ENCODE results near the gene PRPSAP2. TPM values are rescaled to one million over a fixed set of nuclear protein-coding genes. Genes with fewer than 3 reads are reported as not detected.
"Not testable (repeated sequence)": the region's sequence is repeated elsewhere in the genome, so short reads cannot be mapped to it uniquely, and the experiment has no call there.

The PRPSAP2 gene
- total and polyA plus RNA-seq, 12 donors, result 13.9 to 56.9 (median 31.1) TPM

- WGBS, 4 donors, result 77 to 81% (median 81%) methylated on average over 9 of the region's 9 CpGs
- H3K9me3 ChIP-seq (replicated peaks in 1 of 3), result no peaks in the 10 kb centered on the region
- no peak overlapping the region for H3K4me3 ChIP-seq
- TF ChIP-seq CTCF (IDR thresholded peaks at IDR 0.05) (no peak), POLR2A (IDR thresholded peaks at IDR 0.05) (no peak)
- peak overlapping the region in 3 of 5 donors; percentile 34 to 57 (median 41) for H3K27ac ChIP-seq
- DNase-seq, result peak in 1 of 7 donors; percentile 8
- H3K4me1 ChIP-seq (replicated peaks in 1 of 2), result peaks cover 18 to 30% of the 10 kb centered on the region in 2 donors
- no peaks in the 10 kb centered on the region for H3K27me3 ChIP-seq
- intact Hi-C loops (cut with DNase I), result no loop called here
- H3K36me3 ChIP-seq (replicated peaks in 1 of 2), result no peaks in the 10 kb centered on the region
Measured at GRCh38 chr17:18860161-18860972, 2.4 kb downstream of the PRPSAP2 start.

- Histone ChIP-seq H3K27ac (no peak overlapping the region), H3K9me3 (replicated peaks in 1 of 3) (no peaks in the 10 kb centered on the region), H3K4me3 (no peak overlapping the region), H3K27me3 (no peaks in the 10 kb centered on the region), H3K4me1 (replicated peaks in 1 of 2) (peaks cover 12 to 21% of the 10 kb centered on the region in 2 donors), H3K36me3 (replicated peaks in 1 of 2) (peaks cover 0 to 10% of the 10 kb centered on the region in 2 donors)
- WGBS, 4 donors, result 91 to 98% (median 91%) methylated on average over 4 to 5 of the region's 5 CpGs; no CpG with 5 or more reads in 1 of the 4 donors
- intact Hi-C loops (cut with DNase I), result no loop called here
- no peak for DNase-seq
- TF ChIP-seq POLR2A (IDR thresholded peaks at IDR 0.05) (no peak), CTCF (IDR thresholded peaks at IDR 0.05) (no peak)
Measured at GRCh38 chr17:18862011-18862410, 4.1 kb downstream of the PRPSAP2 start.

GRCh38 chr17:18864996-18865395 lies 7.1 kb downstream of the PRPSAP2 start:
- peaks cover 0 to 31% of the 10 kb centered on the region in 2 donors for H3K36me3 ChIP-seq (replicated peaks in 1 of 2)
- WGBS, 4 donors, result 48 to 66% (median 62%) methylated on average over 5 of the region's 5 CpGs

GRCh38 chr17:18866866-18867813 lies 9.2 kb downstream of the PRPSAP2 start:
- DNase-seq, result no peak
- no peaks in the 10 kb centered on the region for H3K27me3 ChIP-seq
- H3K4me1 ChIP-seq (replicated peaks in 1 of 2), result no peaks in the 10 kb centered on the region
- H3K9me3 ChIP-seq (replicated peaks in 1 of 3), result no peaks in the 10 kb centered on the region
- H3K36me3 ChIP-seq (replicated peaks in 1 of 2), result peaks cover 0 to 49% of the 10 kb centered on the region in 2 donors
- no peak overlapping the region for H3K27ac ChIP-seq
- TF ChIP-seq POLR2A (IDR thresholded peaks at IDR 0.05) (no peak), CTCF (IDR thresholded peaks at IDR 0.05) (no peak)
- intact Hi-C loops (cut with DNase I), result no loop called here
- WGBS, 4 donors, result 79 to 87% (median 86%) methylated on average over 8 of the region's 8 CpGs
- no peak overlapping the region for H3K4me3 ChIP-seq

More at GRCh38 chr17:18864996-18865395, 7.1 kb downstream of the PRPSAP2 start:
- DNase-seq; intact Hi-C loops (cut with DNase I); H3K4me3 ChIP-seq; H3K4me1 ChIP-seq (replicated peaks in 1 of 2); H3K9me3 ChIP-seq (replicated peaks in 1 of 3); H3K27me3 ChIP-seq; H3K27ac ChIP-seq: not testable (repeated sequence)

Data from adrenal gland (tissue), 12 donors.